Panc1 (cell line): ENCODE data around the gene UBC.

Source experiments
- POLR2AphosphoS5 ChIP-seq: IDR thresholded peaks from 2 replicates; pipeline ENCODE4 v1.6.1; 2012; ENCODE audit warnings: mild to moderate bottlenecking, low read depth, low read length, moderate library complexity
- SIN3A ChIP-seq: IDR thresholded peaks from 2 replicates; pipeline ENCODE4 v1.6.1; 2012; ENCODE audit warnings: low read depth, mild to moderate bottlenecking, low read length, moderate library complexity, borderline replicate concordance; ENCODE audit not compliant: insufficient read depth
- TF ChIP-seq, protein P1 (sequence below): fragments of 450-650 bp; IDR thresholded peaks from 2 replicates; pipeline ENCODE4 v1.5.1; 2017; ENCODE audit warnings: mild to moderate bottlenecking
- TF ChIP-seq, protein P2 (sequence below), 2 experiments: IDR thresholded peaks; 2 replicates each; pipeline ENCODE4 v1.6.1; 2011 to 2012; ENCODE audit warnings: low read depth in 2 of 2, control low read depth in 1 of 2, low read length in 1 of 2, mild to moderate bottlenecking in 1 of 2, moderate library complexity in 1 of 2; ENCODE audit not compliant: insufficient read depth in 1 of 2

DNA sequence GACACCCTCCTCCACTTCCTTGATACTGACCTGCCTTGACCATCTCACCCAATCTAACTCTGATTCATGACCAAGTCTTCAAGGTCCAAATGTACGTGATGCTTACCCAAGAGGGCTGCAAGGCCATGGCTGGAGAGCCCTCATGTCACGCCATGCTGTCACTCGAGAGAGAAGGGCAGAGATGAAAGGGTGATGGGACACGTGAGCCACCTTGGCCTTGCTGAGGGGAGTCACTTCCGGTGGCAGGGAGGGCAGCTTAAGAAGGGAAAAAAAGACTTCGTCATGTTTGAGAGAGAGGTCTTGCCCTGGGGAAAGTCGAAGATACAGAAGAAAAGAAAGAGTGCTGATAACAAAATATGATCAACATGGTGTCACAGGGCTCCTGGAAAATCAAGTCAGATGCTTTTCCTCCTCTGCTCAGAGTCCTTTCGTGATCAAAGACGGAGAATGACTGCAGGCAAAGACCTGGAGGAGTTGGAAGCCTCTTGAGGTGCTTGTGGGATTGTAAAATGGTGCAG, 47.5 kb downstream of the UBC start:
- TF ChIP-seq, protein P1, sequence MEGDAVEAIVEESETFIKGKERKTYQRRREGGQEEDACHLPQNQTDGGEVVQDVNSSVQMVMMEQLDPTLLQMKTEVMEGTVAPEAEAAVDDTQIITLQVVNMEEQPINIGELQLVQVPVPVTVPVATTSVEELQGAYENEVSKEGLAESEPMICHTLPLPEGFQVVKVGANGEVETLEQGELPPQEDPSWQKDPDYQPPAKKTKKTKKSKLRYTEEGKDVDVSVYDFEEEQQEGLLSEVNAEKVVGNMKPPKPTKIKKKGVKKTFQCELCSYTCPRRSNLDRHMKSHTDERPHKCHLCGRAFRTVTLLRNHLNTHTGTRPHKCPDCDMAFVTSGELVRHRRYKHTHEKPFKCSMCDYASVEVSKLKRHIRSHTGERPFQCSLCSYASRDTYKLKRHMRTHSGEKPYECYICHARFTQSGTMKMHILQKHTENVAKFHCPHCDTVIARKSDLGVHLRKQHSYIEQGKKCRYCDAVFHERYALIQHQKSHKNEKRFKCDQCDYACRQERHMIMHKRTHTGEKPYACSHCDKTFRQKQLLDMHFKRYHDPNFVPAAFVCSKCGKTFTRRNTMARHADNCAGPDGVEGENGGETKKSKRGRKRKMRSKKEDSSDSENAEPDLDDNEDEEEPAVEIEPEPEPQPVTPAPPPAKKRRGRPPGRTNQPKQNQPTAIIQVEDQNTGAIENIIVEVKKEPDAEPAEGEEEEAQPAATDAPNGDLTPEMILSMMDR, result no peak
- TF ChIP-seq SIN3A (no peak), POLR2AphosphoS5 (no peak)
- TF ChIP-seq, protein P2, sequence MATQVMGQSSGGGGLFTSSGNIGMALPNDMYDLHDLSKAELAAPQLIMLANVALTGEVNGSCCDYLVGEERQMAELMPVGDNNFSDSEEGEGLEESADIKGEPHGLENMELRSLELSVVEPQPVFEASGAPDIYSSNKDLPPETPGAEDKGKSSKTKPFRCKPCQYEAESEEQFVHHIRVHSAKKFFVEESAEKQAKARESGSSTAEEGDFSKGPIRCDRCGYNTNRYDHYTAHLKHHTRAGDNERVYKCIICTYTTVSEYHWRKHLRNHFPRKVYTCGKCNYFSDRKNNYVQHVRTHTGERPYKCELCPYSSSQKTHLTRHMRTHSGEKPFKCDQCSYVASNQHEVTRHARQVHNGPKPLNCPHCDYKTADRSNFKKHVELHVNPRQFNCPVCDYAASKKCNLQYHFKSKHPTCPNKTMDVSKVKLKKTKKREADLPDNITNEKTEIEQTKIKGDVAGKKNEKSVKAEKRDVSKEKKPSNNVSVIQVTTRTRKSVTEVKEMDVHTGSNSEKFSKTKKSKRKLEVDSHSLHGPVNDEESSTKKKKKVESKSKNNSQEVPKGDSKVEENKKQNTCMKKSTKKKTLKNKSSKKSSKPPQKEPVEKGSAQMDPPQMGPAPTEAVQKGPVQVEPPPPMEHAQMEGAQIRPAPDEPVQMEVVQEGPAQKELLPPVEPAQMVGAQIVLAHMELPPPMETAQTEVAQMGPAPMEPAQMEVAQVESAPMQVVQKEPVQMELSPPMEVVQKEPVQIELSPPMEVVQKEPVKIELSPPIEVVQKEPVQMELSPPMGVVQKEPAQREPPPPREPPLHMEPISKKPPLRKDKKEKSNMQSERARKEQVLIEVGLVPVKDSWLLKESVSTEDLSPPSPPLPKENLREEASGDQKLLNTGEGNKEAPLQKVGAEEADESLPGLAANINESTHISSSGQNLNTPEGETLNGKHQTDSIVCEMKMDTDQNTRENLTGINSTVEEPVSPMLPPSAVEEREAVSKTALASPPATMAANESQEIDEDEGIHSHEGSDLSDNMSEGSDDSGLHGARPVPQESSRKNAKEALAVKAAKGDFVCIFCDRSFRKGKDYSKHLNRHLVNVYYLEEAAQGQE (IDR thresholded peaks at IDR 0.05; ENCODE audit: insufficient read depth in 1 of 2, low read depth in 2 of 2, low read length in 1 of 2), result no peak
